ENCODE results near the gene TSC22D1. TPM values are rescaled to one million over a fixed set of nuclear protein-coding genes. Genes with fewer than 3 reads are reported as not detected.

TSC22D1 gene
- total and polyA plus RNA-seq, 2 of the 4 experiments (the other 2 are of a cell fraction): 30.8 to 42.2 TPM

- H2AK9ac ChIP-seq (replicated peaks; ENCODE audit: low read depth, low read length, poor library complexity): no peak overlapping the region
- H3K14ac ChIP-seq (replicated peaks; ENCODE audit: low read depth, low read length): no peak overlapping the region; the same call in 1 of the 2 replicates
- H3K56ac ChIP-seq (ENCODE audit: extremely low read depth, insufficient read depth, low read length): no peak overlapping the region
- POLR2A ChIA-PET (ENCODE audit: unreplicated experiment): no interaction called here
- in situ Hi-C loops (cut with MboI; ENCODE audit: low sequenced_read_pairs): no loop called here
- no peak overlapping the region for H3K4ac ChIP-seq (ENCODE audit: low read depth, low read length)
- no peak overlapping the region for H2BK120ac ChIP-seq (ENCODE audit: low read depth, low read length)
- H4K20me1 ChIP-seq (ENCODE audit: insufficient read depth, low read length): no peaks in the 10 kb centered on the region
- no peaks in the 10 kb centered on the region; the same call in 1 of the 2 replicates for H3K9me3 ChIP-seq (ENCODE audit: control insufficient read depth, insufficient read depth, low read length)
- H3K36me3 ChIP-seq (ENCODE audit: control insufficient read depth, insufficient read depth, low read length): no peaks in the 10 kb centered on the region
- dilution Hi-C loops (cut with HindIII; ENCODE audit: low sequenced_read_pairs, unreplicated experiment): no loop called here
- H4K91ac ChIP-seq (ENCODE audit: insufficient read depth, low read depth, low read length): no peak overlapping the region
- peaks cover 5% of the 10 kb centered on the region for H3K27me3 ChIP-seq (ENCODE audit: control insufficient read depth, insufficient read depth, low read length)
- H3K4me3 ChIP-seq (ENCODE audit: insufficient read depth, low read depth, low read length): no peak overlapping the region
- H2BK5ac ChIP-seq (ENCODE audit: low read depth, low read length, poor library complexity, severe bottlenecking): no peak overlapping the region
- H2AK5ac ChIP-seq (ENCODE audit: low read depth, low read length): no peak overlapping the region
- no peak overlapping the region for H2BK20ac ChIP-seq (ENCODE audit: low read depth, low read length)
- H3K79me1 ChIP-seq (ENCODE audit: low read depth in 1 of 2, low read length in 2 of 2): no peaks in the 10 kb centered on the region
- no peak overlapping the region for H3K23ac ChIP-seq (ENCODE audit: low read depth, low read length)
- H4K5ac ChIP-seq (ENCODE audit: low read depth, low read length): no peak overlapping the region
- no peak for TF ChIP-seq CTCF (conservative IDR thresholded peaks at IDR 0.05; ENCODE audit: low read depth, low read length)
- no peak for TF ChIP-seq NFE2L2 (IDR thresholded peaks at IDR 0.05; ENCODE audit: low read depth, low read length)
- no peak for TF ChIP-seq CEBPB (IDR thresholded peaks at IDR 0.05; ENCODE audit: low read depth, low read length)
- TF ChIP-seq FOS (IDR thresholded peaks at IDR 0.05; ENCODE audit: low read depth, low read length): no peak
- no peak for TF ChIP-seq RAD21 (IDR thresholded peaks at IDR 0.05; ENCODE audit: low read length)
- TF ChIP-seq ELK1 (IDR thresholded peaks at IDR 0.05; ENCODE audit: borderline replicate concordance, low read depth, low read length): no peak
- TF ChIP-seq BHLHE40 (IDR thresholded peaks at IDR 0.05; ENCODE audit: low read depth, low read length): no peak
- no peak for TF ChIP-seq CHD1 (IDR thresholded peaks at IDR 0.05; ENCODE audit: low read depth, low read length)
- TF ChIP-seq POLR2A (IDR thresholded peaks at IDR 0.05; ENCODE audit: low read depth, low read length): no peak
- TF ChIP-seq MAZ (IDR thresholded peaks at IDR 0.05; ENCODE audit: borderline replicate concordance, low read depth, low read length): no peak
- TF ChIP-seq MXI1 (IDR thresholded peaks at IDR 0.05; ENCODE audit: borderline replicate concordance, low read depth, low read length): no peak
- TF ChIP-seq MAFK (IDR thresholded peaks at IDR 0.05; ENCODE audit: low read depth, low read length): no peak
- no peak for TF ChIP-seq USF2 (IDR thresholded peaks at IDR 0.05; ENCODE audit: low read depth, low read length)
- no peak for TF ChIP-seq SMC3 (IDR thresholded peaks at IDR 0.05; ENCODE audit: low read depth, low read length)
- no peak for TF ChIP-seq RFX5 (IDR thresholded peaks at IDR 0.05; ENCODE audit: low read depth, low read length)
- intact Hi-C loops (cut with micrococcal nuclease): no loop called here
- H3K9ac ChIP-seq (ENCODE audit: low read depth, low read length): no peak overlapping the region
- no peak overlapping the region for H3K4me2 ChIP-seq (ENCODE audit: low read depth, low read length)
- H4K8ac ChIP-seq (ENCODE audit: low read depth in 2 of 2, low read length in 2 of 2): no peak overlapping the region
- no peaks in the 10 kb centered on the region for H3K9me1 ChIP-seq (ENCODE audit: insufficient read depth, low read length)
- DNase-seq (no peak), ATAC-seq (ENCODE audit: low read depth) (no peak)
- no peak overlapping the region for H3K27ac ChIP-seq (ENCODE audit: insufficient read depth, low read length)
- H3K4me1 ChIP-seq (ENCODE audit: control insufficient read depth, insufficient read depth, low read length): peaks cover 7% of the 10 kb centered on the region
- no peak overlapping the region for H3K18ac ChIP-seq (ENCODE audit: low read depth, low read length)
- CTCF ChIA-PET: no interaction called here
- H2BK15ac ChIP-seq (ENCODE audit: low read depth, low read length): no peak overlapping the region
- WGBS, 2 experiments (ENCODE audit: extremely low coverage in 2 of 2, insufficient read length in 1 of 2): 75% methylated on average over 1 of the region's 2 CpGs; no CpG with 5 or more reads in 1 of the 2 experiments
- BruUV-seq (replicated peaks): no TSS peak
- no peak overlapping the region for H2AFZ ChIP-seq (replicated peaks; ENCODE audit: low read length, poor library complexity)
Measured at GRCh38 chr13:44411841-44412240, 164.3 kb downstream of the TSC22D1 start.

Data from IMR-90 (cell line).